ENCODE measurements around the gene ZNF32.
"Not testable (repeated sequence)": the region's sequence is repeated elsewhere in the genome, so short reads cannot be mapped to it uniquely, and the experiment has no call there.

The ZNF32 gene

GRCh38 chr10:43627942-43628341 lies 20.7 kb downstream of the ZNF32 start:
- no peak for DNase-seq (ENCODE audit: low spot score)

- DNase-seq (ENCODE audit: low spot score) = no peak
These were observed 25.3 kb downstream of the ZNF32 start for GRCh38 chr10:43623351-43623750.

- no peak for DNase-seq (ENCODE audit: low spot score)
These were observed 26.6 kb downstream of the ZNF32 start for GRCh38 chr10:43622038-43622437.

GRCh38 chr10:43619368-43619767 lies 29.3 kb downstream of the ZNF32 start:
- no peak for DNase-seq (ENCODE audit: low spot score)

- DNase-seq (ENCODE audit: low spot score) = no peak
These were observed 31.8 kb downstream of the ZNF32 start for GRCh38 chr10:43616697-43617370.

GRCh38 chr10:43610636-43611035 lies 38.0 kb downstream of the ZNF32 start:
- no peak for DNase-seq (ENCODE audit: low spot score)

GRCh38 chr10:43607199-43607573 lies 41.5 kb downstream of the ZNF32 start:
- DNase-seq (ENCODE audit: low spot score) = no peak

GRCh38 chr10:43606323-43607198 lies 42.1 kb downstream of the ZNF32 start, which contains the start of gene ZNF485:
ZNF485 (plus strand) TSS chr10:43606438; CDS start chr10:43607051, 613 bp downstream.
- DNase-seq (ENCODE audit: low spot score) = peak; percentile 54

GRCh38 chr10:43605850-43606322 lies 42.8 kb downstream of the ZNF32 start:
- DNase-seq (ENCODE audit: low spot score) = no peak

- not testable (repeated sequence) for DNase-seq (ENCODE audit: low spot score)
These were observed 47.1 kb downstream of the ZNF32 start for GRCh38 chr10:43601576-43601975.

- no peak for DNase-seq (ENCODE audit: low spot score)
These were observed 49.3 kb downstream of the ZNF32 start for GRCh38 chr10:43599333-43599732.

GRCh38 chr10:43598446-43598845 lies 50.2 kb downstream of the ZNF32 start:
- no peak for DNase-seq (ENCODE audit: low spot score)

GRCh38 chr10:43596546-43596945 lies 52.1 kb downstream of the ZNF32 start:
- DNase-seq (ENCODE audit: low spot score) = no peak

GRCh38 chr10:43595739-43596298 lies 52.9 kb downstream of the ZNF32 start:
- no peak for DNase-seq (ENCODE audit: low spot score)

- no peak for DNase-seq (ENCODE audit: low spot score)
These were observed 53.6 kb downstream of the ZNF32 start for GRCh38 chr10:43594944-43595589.

Measured in COLO829 (cell line).